Hepatocyte (in vitro differentiated cells): ENCODE results near the gene MYO1A. TPM values are rescaled to one million over a fixed set of nuclear protein-coding genes. Genes with fewer than 3 reads are reported as not detected.

ENCODE experiments used
- DNase-seq: peaks from one replicate; pipeline ENCODE4 v3.0.0-alpha.2; 2016; ENCODE audit warnings: low spot score
- H2AFZ ChIP-seq: fragments of 200-600 bp; sonication (generic); 2 replicates; pipeline ENCODE4 v1.6.0; 2016; ENCODE audit warnings: antibody characterized with exemption, mild to moderate bottlenecking
- H3K27ac ChIP-seq: fragments of 200-600 bp; sonication (generic); 2 replicates; pipeline ENCODE4 v1.5.1; 2016; ENCODE audit warnings: mild to moderate bottlenecking
- H3K27me3 ChIP-seq: fragments of 200-600 bp; sonication (generic); 2 replicates; pipeline ENCODE4 v1.6.1; 2016
- H3K36me3 ChIP-seq: fragments of 200-600 bp; sonication (generic); replicated peaks from 2 replicates; pipeline ENCODE4 v1.5.1; 2016; ENCODE audit warnings: low read depth; ENCODE audit not compliant: insufficient read depth
- H3K4me1 ChIP-seq: fragments of 200-600 bp; sonication (generic); 2 replicates; pipeline ENCODE4 v1.5.1; 2016; ENCODE audit warnings: mild to moderate bottlenecking, moderate library complexity; ENCODE audit not compliant: insufficient read depth
- H3K4me2 ChIP-seq: fragments of 200-600 bp; sonication (generic); 2 replicates; pipeline ENCODE4 v1.6.0; 2016
- H3K4me3 ChIP-seq: fragments of 200-600 bp; sonication (generic); 2 replicates; pipeline ENCODE4 v1.5.1; 2016; ENCODE audit warnings: mild to moderate bottlenecking
- H3K79me2 ChIP-seq: fragments of 200-600 bp; sonication (generic); 2 replicates; pipeline ENCODE4 v1.6.0; 2017; ENCODE audit warnings: mild to moderate bottlenecking
- H3K9me2 ChIP-seq: fragments of 200-600 bp; sonication (generic); replicated peaks from 2 replicates; pipeline ENCODE4 v1.6.0; 2017; ENCODE audit warnings: mild to moderate bottlenecking; ENCODE audit not compliant: insufficient read depth
- H3K9me3 ChIP-seq: fragments of 200-600 bp; sonication (generic); 2 replicates; pipeline ENCODE4 v1.5.1; 2016; ENCODE audit warnings: low read depth, mild to moderate bottlenecking
- H4K20me1 ChIP-seq: fragments of 200-600 bp; sonication (generic); 2 replicates; pipeline ENCODE4 v1.6.0; 2016; ENCODE audit warnings: mild to moderate bottlenecking; ENCODE audit not compliant: insufficient read depth, poor library complexity, severe bottlenecking
- CTCF ChIP-seq: fragments of 200-600 bp; sonication (generic); IDR thresholded peaks from 2 replicates; pipeline ENCODE4 v1.5.1; 2016; ENCODE audit warnings: antibody characterized with exemption, mild to moderate bottlenecking; ENCODE audit not compliant: poor library complexity
- EZH2 ChIP-seq: fragments of 200-600 bp; sonication (generic); IDR thresholded peaks from 2 replicates; pipeline ENCODE4 v1.6.1; 2016; ENCODE audit warnings: antibody characterized with exemption, mild to moderate bottlenecking, borderline replicate concordance
- EZH2phosphoT487 ChIP-seq: fragments of 200-600 bp; sonication (generic); IDR thresholded peaks from one replicate; pipeline ENCODE4 v1.6.1; 2018; ENCODE audit warnings: antibody characterized with exemption, mild to moderate bottlenecking, low read depth, moderate library complexity; ENCODE audit not compliant: unreplicated experiment, severe bottlenecking
- WGBS: methylation state at CpG from one replicate; pipeline ENCODE4 v1.1.6; 2016; ENCODE audit warnings: low lambda C conversion rate; ENCODE audit errors: missing lambda C conversion rate; 5-methylcytosine and 5-hydroxymethylcytosine counted together
- polyA plus RNA-seq: library from polyadenylated mRNA; unstranded; fragments of >200 nt; fragmentation: Nextera tagmentation; extraction: Ambion mirVana; gene quantifications from 2 replicates; pipeline ENCODE4 v1.2.1, GENCODE V29; 2016
- total RNA-seq: library from RNA; depleted of rRNA; stranded (reverse); fragments of >200 nt; gene quantifications from 2 replicates; pipeline ENCODE4 v1.2.3, GENCODE V29; 2014

Gene MYO1A
- total and polyA plus RNA-seq, 2 experiments from 2014 or later, result 23.8 to 29.2 TPM

DNA sequence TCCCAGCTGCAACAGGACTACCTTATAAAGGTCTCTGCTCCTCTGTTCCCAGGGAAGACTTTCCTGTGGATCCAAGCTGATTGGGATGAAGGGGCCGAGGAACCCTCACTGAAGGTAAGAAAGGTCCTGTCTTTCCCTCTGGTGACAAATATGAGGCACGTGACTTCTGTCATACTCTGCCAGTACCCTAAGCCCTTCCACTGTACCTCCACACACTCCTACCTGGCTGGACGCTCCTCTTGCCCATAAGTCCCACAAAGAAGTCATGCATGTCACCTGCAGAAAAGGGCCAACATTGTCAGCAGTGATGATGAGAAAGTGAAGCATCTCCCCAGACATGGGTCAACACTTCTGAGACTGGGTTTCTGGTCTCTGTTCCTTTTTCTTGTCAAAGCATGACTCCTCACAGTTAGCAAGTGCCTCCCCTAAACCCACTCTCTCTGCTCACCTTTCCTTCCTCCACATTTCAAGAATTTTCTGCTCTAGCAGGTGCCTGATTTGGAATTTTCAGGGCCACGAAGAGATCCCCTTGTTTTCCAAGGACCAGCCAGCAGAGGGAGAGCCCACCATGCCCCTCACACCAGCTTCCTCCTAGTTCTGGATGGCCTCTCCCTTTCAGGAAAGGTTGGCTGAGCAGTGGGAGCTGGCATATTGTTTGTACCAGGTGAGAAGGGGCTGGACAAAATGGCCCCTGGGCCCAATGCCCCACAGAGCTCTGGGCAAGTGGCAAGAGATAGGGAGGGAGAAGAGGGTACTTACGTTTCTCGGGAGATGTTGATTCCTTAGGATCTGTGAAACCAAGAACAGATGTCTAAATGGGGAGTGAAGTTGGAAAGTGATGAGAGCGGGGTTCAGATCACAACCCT lies 37.1 kb downstream of the MYO1A start:
- no peak for DNase-seq
- Histone ChIP-seq H3K4me2 (no peak overlapping the region), H3K27ac (no peak overlapping the region), H3K9me2 (no peaks in the 10 kb centered on the region), H3K27me3 (no peaks in the 10 kb centered on the region), H3K79me2 (no peaks in the 10 kb centered on the region), H3K36me3 (no peaks in the 10 kb centered on the region), H4K20me1 (no peaks in the 10 kb centered on the region), H3K4me1 (peaks cover 7% of the 10 kb centered on the region), H3K4me3 (no peak overlapping the region), H3K9me3 (no peaks in the 10 kb centered on the region), H2AFZ (no peak overlapping the region)
- WGBS, result 88% methylated on average over 7 of the region's 7 CpGs
- no peak for TF ChIP-seq CTCF
- TF ChIP-seq EZH2phosphoT487, result no peak
- TF ChIP-seq EZH2, result no peak

DNA sequence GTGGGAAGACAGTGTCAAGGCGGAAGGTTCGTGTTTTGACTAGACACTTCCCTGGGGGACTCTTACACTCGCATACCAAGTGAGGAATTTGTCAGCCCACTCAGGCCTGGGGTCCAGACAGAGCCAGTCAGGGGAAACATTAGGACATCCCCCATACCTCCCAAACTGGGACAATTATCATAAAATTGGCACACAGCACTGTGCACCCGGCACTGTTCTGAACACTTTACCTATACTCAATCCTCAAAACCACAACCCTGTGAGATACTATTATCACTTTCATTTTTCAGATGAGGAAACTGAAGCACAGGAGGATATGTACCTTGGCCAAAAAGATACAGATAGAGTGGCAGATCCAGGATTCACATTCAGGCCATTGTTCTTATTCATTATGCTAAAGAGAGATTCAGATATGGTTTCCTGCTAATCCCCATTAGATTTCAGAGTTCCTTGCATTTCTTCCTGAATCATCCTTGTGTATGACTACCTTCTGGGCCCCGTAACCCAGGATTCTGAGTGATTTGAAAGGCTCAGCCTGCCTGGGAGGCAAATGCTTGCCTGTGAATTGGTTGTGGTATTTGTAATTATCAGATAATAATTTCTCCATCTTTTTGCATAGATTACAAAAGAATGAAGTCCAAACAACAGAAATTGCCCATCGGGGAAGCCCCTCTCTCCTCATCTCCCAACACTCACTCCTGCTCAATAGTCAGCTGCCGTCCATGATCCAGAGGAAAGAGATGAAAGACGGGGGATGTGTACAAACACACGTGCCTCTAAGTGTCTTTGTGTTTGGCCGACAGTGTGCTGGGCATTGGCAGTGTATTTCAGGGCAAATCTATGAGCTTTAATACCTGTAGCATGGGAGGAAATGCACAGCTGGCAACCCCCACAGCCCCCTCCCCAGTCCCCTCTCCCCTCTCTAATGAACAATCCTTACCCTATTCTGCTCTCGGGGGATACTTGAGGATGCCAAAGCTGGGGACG lies 38.2 kb downstream of the MYO1A start:
- Histone ChIP-seq H3K36me3 (no peaks in the 10 kb centered on the region), H3K27me3 (no peaks in the 10 kb centered on the region), H3K79me2 (no peaks in the 10 kb centered on the region), H3K4me1 (peaks cover 7% of the 10 kb centered on the region), H3K27ac (no peak overlapping the region), H3K4me2 (no peak overlapping the region), H3K9me2 (no peaks in the 10 kb centered on the region), H3K4me3 (no peak overlapping the region), H4K20me1 (no peaks in the 10 kb centered on the region), H3K9me3 (no peaks in the 10 kb centered on the region), H2AFZ (no peak overlapping the region)
- WGBS, result 68% methylated on average over 12 of the region's 12 CpGs
- TF ChIP-seq CTCF, result no peak
- no peak for TF ChIP-seq EZH2
- no peak for TF ChIP-seq EZH2phosphoT487
- DNase-seq, result no peak

DNA sequence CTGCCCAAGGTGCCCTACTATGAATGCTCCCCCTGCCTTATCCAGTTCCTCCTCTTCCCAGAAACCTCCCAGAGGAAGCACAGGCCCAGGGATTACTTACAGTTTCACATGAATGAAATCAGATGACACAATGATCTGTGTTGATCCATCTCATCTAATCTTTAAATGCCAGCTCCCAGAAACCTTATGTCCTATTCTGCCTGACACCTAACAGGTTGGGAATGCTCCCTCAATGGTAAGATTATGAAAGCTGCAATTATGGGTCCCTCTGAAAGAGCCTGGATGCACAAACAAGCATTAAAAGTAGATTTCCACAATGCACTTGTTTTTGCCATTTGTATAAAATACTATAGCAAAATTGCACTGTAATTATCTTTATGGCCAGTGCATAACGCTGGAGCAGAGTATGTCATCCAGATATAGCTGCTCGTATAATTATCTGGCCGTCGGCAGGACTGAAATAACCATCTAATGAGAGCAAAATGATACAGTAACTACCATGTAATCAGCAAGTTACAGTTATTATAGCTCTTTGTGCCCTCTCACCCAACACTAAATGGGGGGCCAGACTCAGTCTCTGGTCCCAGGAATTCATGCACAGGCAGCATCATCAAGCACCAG lies 39.2 kb downstream of the MYO1A start:
- WGBS, result 71% methylated on average over 4 of the region's 4 CpGs
- DNase-seq, result no peak
- Histone ChIP-seq H3K36me3 (no peaks in the 10 kb centered on the region), H3K27me3 (no peaks in the 10 kb centered on the region), H3K79me2 (peaks cover 3% of the 10 kb centered on the region), H4K20me1 (no peaks in the 10 kb centered on the region), H3K4me1 (peaks cover 10% of the 10 kb centered on the region), H3K9me3 (no peaks in the 10 kb centered on the region), H3K27ac (no peak overlapping the region), H3K4me2 (no peak overlapping the region), H2AFZ (no peak overlapping the region), H3K4me3 (no peak overlapping the region), H3K9me2 (no peaks in the 10 kb centered on the region)
- no peak for TF ChIP-seq EZH2phosphoT487
- TF ChIP-seq EZH2, result no peak
- TF ChIP-seq CTCF, result no peak
